ENCODE results near the gene AHCYL2.
"Not testable (repeated sequence)": the region's sequence is repeated elsewhere in the genome, so short reads cannot be mapped to it uniquely, and the experiment has no call there.

The AHCYL2 gene

DNA sequence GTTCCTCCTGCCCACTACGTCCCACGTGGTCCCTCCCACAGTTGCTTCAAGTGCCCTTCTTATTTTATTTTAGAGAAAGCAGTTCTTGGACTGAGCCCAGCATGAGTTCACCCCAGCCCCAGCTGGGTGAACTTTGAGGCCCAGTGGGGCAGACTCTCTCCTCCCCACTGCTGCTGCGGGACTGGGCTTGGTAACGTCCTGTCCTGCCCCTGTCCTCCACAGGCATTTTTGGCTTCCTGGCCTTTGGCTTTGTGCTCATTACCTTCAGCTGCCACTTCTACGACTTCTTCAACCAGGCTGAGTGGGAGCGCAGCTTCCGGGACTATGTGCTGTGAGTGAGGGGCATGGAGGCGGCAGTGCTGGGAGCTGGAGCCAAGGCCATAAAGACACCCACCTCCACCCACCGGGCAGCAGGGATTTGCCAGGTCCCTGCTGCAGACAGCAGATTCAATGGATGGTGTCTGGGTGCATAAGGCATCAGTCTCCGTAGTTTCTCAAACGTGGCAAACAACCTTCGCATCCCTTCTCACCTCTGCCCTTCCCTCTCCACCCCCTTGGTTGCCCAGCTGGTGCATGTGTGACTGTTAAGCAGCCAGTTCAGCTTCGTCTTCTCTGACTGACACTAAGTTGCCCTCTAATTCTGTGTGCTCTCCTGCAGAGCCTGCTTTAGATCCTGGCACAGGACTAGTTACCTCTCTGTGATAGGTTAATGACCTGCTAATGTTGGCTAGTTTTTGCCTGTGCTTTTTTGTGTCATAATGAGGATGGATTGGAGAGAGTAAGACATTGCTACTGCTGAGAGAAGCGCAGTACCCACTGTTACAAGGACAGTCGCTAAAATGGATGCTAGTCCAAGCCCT, 15.5 kb upstream of the AHCYL2 start:
- no peak for DNase-seq

DNA sequence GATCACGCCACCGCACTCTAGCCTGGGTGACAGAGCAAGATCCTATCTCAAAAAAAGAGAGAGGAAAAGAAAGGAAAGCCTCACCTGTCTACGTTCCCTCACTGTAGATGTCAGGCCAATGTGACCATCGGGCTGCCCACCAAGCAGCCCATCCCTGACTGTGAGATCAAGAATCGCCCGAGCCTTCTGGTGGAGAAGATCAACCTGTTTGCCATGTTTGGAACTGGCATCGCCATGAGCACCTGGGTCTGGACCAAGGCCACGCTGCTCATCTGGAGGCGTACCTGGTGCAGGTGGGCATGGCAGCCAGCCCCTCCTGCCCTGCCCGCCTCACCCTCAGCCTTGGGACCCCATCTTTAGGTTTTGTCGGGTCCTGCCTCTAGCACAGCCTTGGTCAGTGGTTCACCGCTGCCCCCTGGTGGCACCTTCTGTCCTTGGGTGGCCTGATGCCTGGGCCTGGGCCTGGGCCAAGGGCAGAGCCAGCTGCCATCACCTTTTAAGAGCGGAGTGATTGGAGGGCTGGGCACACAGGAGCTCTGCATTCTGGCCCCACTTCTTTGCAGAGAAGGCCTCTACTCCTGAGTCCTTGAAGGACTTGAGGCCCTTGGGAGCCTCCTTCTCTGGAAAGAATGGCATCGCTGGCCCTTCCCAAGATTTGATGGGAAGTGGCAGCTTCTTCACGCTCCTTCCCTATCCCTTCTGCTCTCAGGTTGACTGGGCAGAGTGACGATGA, 14.4 kb upstream of the AHCYL2 start:
- DNase-seq: peak; percentile 63

DNA sequence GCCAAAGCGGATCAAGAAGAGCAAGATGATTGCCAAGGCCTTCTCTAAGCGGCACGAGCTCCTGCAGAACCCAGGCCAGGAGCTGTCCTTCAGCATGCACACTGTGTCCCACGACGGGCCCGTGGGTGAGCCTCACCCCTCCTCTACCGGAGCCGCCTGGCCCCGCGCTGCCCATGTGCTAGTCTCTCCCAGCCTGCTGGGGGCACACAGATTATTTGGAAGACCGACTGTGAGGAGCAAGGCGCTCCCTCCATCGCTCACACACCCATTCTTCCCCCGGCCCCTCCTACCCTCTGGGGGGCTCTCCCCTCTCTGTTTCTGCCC, 13.9 kb upstream of the AHCYL2 start:
- DNase-seq: no peak

DNA sequence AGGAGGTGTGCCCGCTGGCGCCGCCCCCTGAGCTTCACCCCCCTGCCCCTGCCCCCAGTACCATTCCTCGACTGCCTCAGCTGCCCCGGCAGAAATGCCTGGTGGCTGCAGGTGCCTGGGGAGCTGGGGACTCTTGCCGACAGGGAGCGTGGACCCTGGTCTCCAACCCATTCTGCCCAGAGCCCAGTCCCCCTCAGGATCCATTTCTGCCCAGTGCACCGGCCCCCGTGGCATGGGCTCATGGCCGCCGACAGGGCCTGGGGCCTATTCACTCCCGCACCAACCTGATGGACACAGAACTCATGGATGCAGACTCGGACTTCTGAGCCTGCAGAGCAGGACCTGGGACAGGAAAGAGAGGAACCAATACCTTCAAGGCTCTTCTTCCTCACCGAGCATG, 12.7 kb upstream of the AHCYL2 start:
- DNase-seq: no peak

DNA sequence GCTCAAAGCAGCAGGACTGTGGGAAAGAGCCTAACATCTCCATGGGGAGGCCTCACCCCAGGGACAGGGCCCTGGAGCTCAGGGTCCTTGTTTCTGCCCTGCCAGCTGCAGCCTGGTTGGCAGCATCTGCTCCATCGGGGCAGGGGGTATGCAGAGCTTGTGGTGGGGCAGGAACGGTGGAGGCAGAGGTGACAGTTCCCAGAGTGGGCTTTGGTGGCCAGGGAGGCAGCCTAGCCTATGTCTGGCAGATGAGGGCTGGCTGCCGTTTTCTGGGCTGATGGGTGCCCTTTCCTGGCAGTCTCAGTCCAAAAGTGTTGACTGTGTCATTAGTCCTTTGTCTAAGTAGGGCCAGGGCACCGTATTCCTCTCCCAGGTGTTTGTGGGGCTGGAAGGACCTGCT, 12.2 kb upstream of the AHCYL2 start:
- DNase-seq: no peak

DNA sequence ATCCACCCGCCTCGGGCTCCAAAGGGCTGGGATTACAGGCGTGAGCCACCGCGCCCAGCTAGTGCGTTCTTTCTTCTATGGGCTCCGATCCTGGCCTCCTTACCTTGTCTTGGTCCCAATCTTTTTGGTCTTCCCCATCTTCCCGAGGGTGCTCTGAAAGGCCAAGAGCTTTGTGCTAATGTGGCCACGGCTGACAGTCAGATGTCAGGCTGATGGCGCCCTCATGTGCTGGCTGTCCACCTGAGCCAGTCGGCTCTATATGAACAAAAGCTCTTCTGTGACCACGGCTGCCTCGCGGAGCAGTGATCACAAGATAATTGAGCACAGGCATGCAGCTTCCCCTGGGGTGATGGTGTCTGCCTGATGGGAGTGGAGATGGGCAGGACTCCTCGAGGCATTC, 11.0 kb upstream of the AHCYL2 start:
- DNase-seq: no peak

DNA sequence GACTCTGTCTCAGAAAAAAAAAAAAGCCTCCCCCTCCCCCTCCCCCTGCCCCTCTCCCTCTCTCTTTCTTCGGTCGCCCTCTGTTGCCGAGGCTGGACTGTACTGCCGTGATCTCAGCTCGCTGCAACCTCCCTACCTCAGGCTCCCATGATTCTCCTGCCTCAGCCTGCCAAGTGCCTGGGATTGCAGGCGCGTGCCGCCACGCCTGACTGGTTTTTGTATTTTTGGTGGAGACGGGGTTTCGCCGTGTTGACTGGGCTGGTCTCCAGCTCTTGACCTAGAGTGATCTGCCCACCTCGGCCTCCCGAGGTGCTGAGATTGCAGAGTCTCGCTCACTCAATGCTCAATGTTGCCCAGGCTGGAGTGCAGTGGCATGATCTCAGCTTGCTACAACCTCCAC, 9.1 kb upstream of the AHCYL2 start:
- DNase-seq: not testable (repeated sequence)

DNA sequence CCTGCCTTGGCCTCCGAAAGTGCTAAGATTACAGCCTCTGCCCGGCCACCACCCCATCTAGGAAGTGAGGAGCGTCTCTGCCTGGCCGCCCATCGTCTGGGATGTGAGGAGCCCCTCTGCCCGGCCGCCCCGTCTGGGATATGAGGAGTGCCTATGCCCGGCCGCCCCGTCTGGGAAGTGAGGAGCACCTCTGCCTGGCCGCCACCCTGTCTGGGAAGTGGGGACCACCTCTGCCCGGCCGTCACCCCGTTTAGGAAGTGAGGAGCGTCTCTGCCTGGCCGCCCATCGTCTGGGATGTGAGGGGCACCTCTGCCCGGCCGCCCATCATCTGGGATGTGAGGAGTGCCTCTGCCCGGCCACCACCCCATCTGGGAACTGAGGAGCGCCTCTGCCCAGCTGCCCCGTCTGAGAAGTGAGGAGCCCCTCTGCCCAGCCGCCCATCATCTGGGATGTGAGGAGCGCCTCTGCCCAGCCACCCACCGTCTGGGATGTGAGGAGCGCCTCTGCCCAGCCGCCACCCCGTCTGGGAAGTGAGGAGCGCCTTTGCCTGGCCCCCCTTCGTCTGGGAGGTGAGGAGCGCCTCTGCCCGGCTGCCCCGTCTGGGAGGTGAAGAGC, 8.6 kb upstream of the AHCYL2 start:
- not testable (repeated sequence) for DNase-seq

DNA sequence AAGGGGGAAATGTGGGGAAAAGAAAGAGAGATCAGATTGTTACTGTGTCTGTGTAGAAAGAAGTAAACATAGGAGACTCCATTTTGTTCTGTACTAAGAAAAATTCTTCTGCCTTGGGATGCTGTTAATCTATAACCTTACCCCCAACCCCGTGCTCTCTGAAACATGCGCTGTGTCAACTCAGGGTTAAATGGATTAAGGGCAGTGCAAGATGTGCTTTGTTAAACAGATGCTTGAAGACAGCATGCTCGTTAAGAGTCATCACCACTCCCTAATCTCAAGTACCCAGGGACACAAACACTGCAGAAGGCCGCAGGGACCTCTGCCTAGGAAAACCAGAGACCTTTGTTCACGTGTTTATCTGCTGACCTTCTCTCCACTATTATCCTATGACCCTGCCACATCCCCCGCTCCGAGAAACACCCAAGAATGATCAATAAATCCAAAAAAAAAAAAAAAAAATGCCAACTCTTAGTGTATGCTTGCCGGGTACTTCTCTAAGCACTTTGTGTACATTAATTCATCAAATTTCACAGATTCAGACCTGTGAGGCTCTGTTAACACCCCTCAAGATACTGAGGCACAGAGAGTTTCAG, 7.9 kb upstream of the AHCYL2 start:
- DNase-seq: not testable (repeated sequence)

DNA sequence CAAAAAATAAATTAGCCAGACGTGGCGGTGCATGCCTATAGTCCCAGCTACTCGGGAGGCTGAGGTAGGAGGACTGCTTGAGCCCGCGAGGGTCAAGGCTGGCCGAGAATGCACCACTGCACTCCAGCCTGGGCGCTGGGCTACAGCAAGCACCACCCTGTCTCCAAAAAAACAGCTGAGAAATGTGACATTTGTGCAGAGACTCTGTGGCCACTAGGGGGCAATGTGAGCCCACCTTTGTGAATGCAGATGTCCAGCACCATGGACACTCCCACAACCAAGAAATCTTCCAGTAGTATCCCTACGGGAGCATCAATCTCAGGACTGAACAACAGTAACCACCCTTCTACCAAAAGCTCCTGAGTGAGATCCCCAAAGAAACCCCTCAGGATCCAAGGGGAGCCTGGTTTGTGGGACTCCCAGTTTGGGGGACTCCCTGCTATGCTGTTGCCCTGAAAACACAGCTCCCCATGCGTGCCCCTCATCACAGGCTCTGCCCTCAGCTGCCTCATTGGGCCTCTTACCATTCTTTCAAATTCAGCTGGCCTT, 6.2 kb upstream of the AHCYL2 start:
- peak; percentile 82 for DNase-seq

DNA sequence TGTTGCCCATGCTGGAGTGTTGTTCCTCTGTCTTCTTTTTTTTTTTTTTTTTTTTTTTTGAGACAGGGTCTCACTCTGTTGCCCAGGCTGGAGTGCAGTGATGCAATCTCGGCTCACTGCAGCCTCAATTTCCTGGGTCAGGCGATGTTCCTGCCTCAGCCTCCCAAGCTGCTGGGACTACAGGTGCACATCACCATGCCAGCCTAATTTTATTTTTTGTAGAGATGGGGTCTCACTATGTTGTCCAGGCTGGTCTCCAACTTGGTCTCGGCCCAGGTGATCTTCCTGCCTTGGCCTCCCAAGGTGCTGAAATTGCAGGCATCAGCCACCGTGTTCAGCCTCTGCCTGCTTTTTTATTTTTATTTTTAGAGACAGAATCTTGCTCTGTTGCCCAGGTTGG, 5.7 kb upstream of the AHCYL2 start:
- DNase-seq: not testable (repeated sequence)

DNA sequence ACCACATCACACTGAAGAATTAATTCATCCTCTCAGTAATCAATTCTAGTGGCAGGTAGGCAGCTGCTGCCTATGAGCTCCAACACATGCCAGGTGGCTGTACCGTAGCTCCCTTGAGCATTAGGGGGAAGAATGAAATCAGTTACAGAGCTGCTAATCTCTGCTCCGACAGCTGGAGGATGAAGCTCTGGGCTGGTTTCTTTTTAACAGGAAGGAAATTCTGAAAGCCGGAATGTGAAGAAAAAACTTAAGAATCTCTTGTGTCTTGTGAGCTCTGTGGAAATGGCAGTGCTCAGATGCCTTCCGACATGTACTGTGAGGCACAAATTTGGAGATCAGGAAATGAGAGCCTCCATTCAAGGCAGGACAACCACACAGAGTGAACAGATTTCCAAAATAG, 2.8 kb upstream of the AHCYL2 start:
- DNase-seq: no peak

DNA sequence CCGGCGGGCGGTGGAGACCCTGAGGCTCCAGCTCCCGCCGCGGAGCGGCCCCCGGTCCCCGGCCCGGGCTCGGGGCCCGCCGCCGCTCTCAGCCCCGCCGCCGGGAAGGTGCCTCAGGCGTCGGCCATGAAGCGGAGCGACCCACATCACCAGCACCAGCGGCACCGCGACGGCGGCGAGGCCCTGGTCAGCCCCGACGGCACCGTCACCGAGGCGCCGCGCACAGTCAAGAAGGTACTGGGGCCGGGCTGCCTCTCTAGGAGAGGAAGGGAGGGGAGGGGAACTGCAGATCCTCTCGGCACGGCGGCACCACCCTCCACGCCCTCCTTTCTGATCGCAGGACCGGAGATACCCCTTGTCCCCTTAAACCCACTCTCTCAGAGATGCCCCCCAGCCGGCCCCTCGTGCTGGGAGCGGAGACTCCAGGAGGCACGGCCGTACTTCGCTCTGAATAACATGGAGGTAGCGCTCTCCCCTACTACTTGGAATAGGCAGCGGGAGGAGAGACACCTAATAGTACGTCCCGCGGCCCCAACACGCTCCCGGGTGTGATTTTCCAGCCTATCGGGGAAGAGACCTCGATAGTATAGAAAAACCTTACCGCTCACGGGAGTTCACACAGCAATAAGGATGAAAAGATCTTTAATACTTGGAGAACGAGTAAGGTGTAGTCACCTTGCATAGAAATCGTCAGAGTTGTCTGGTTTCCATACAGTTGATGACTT, 538 bp downstream of the AHCYL2 start:
- DNase-seq: peak; percentile 74

DNA sequence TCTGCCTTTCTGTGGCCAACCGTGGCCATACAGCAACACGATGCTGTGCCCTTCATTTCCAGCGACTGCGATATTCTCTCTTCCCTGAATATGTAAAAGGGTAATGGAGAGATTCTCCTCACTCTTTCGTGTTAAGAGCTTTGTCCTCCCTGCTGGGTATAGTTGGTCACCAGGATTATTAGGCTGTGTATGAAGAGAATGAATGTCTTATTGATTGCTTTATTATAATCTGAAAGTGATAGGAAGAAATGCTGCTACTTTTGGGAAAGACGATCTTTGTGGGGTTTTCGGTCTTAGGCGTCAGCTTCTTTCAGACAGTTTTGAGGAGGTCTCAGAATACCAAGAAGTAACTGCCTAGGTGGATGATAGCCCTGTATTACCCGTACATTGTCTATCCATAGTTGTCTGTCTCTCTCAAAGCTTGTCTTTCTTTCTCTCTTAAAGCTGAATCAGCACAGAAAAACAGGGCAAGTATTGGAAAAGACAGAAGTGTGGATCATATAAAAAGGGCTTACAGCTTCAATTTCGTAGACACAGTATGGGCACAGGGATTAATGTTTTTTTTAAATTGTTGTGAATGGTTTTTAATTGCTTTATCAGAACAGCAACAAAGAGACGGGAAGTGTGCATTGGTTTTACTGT, 1.2 kb downstream of the AHCYL2 start:
- DNase-seq: no peak

DNA sequence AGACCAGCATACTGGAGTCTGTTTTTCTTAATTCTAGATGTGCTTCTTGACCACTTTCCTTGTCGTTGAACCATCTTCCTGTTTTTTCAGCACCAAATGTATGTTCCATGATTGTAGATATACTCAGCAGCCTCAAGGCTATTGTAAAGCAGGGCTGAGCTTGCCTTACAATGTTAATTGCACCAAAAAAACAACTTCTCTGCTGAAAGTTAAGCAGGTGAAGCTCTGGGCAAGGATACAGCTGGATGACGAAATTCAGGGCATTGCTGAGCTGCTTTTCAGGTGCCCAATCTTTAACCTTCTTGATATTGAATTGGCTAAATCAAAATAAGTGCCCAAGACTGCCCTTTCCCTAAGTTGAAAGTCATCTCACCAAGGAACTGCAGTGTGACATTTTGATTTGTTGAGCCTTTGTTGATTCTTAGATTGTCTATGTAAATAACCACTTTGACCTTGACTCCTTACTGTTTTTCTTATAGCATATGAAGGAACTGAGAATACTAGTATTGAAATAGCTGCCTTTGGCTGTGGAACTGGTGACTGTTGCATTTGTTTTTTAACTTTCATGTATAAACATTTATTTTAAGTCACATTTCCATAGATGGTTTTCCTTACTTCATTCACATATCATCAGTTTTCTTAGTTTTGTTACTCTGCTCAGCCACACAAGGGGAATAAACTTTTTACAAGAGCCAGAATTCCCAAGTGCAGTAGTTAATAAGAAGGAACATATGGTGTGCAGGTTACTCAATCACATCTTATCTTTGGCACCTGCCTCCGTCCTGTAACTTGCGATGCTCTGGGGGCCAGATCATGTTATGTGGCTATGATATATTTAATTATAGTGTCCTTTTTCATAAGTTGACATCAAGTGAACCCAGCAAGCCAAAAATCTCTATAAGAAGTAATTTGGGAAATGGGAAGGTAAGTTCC, 3.1 kb downstream of the AHCYL2 start:
- DNase-seq: no peak

DNA sequence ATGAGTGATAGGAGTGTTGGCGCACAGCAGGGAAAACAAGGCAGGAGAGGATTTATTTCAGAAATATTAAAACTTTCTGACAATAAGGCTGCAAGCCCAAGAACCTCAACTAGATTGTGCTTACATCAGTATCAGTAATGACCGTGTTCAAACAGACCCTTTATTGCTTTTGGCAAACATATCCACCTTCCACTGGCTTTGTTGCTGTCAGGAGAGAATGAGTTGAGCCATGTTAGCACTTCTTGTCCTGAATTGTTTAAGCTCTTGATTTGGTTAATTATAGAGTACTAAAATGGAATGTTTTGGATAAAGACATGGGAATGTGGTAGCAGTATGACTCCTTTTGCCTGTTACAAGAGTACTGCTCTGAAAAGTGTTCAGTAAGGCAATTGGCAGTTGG, 3.8 kb downstream of the AHCYL2 start:
- DNase-seq: no peak

DNA sequence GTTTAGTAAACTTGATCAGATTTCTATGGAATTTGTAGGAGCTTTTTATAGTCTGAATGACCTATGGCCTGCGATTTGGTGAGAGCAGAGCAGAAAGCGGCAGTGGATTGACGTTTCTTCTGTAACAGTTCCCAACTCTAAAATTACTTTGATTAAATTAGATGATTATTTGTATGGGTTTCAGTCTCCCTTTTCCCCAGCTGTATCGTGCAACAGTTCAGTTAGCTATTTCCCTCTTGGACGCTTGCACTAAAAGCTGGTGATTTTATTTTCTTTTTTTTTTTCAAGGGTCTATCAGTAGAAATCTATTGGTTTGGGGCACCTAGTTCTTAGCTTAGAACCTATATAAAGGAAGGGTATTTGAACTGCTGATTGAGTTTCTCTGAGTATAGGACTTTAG, 6.8 kb downstream of the AHCYL2 start:
- no peak for DNase-seq

DNA sequence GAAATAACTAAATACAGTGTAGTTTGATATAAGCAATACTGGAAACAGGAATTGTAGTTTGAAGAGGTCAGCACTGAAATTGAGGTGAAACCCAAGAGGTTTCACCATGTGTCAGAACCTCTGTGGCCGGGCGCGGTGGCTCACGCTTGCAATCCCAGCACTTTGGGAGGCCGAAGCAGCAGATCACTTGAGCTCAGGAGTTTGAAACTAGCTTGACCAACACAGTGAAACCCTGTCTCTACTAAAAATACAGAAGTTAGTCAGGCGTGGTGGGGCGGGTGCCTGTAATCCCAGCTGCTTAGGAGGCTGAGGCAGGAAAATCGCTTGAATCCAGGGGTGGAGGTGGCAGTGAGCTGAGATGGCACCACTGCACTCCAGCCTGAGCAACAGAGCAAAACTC, 13.7 kb downstream of the AHCYL2 start:
- DNase-seq: no peak

DNA sequence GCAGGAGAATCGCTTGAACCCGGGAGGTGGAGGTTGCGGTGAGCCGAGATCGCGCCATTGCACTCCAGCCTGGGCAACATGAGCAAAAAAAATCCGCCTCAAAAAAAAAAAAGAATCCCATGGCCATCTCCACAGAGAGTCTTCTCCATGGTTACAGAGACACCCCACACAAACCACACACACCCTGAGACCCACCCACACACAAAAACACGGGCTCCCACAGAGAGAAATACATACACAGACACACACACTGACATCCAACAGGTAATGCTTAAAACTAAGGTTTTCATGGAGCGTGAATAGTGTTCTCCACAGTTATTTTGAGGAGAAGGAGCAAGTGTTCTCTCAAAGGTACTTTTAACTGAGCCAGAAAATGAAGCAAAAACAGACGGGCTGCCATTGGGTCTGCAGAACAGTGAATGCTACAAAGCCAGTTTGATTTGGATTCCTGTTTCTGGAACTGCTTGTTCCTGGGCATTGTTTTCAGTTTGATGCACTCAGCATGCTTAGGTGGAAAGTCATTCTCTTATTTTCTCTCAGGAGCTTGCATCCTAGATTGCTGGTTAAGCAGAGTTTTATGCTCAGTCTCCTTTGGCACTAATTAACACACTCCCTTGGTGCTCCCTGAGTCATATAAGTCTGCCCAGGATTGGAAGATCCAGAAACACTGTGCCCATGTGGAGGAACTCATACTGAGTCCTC, 15.4 kb downstream of the AHCYL2 start:
- DNase-seq: no peak

DNA sequence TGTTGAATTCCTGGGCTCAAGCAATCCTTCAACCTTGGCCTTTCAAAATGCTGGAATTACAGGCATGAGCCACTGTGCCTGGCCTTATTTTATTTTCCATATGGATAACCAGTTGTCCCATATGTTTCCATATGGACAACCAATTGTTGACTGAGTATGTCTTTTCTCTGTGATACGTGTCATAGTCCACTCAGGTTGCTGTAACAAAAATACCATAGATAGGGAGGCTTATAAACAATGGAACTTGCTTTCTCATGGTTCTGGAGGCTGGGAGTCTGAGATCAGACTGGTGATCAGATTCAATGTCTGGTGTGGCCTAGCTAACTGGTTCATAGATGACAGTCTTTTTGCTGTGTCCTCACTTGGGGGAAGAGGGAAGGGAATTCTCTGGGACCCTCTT, 19.4 kb downstream of the AHCYL2 start:
- no peak for DNase-seq

Measured in DMS79 treated with DMSO at 0.1 percent for 48 hours (cell line).